H9 (cell line): ENCODE measurements around the gene PRDM5. TPM values are rescaled to one million over a fixed set of nuclear protein-coding genes. Genes with fewer than 3 reads are reported as not detected.

Experiments
- DNase-seq: peaks from one replicate; pipeline ENCODE4 v3.0.0-alpha.2; 2017
- H2AFZ ChIP-seq: one replicate; pipeline ENCODE4 v1.6.1; 2013; ENCODE audit warnings: mild to moderate bottlenecking, low read length, control low read depth, moderate library complexity
- H2AK5ac ChIP-seq: 2 replicates; pipeline ENCODE4 v1.6.1; 2013; ENCODE audit warnings: low read length, control low read depth, mixed read lengths; ENCODE audit not compliant: insufficient read length
- H2BK120ac ChIP-seq: one replicate; pipeline ENCODE4 v1.6.1; 2013; ENCODE audit warnings: low read depth, mild to moderate bottlenecking, low read length, control low read depth, inconsistent platforms; ENCODE audit not compliant: poor library complexity, severe bottlenecking
- H2BK12ac ChIP-seq: 2 replicates; pipeline ENCODE4 v1.6.1; 2013; ENCODE audit warnings: low read length, control low read depth, mixed read lengths, low read depth; ENCODE audit not compliant: insufficient read length
- H2BK15ac ChIP-seq: 2 replicates; pipeline ENCODE4 v1.6.1; 2013; ENCODE audit warnings: low read depth, low read length, control low read depth
- H2BK20ac ChIP-seq: one replicate; pipeline ENCODE4 v1.6.1; 2013; ENCODE audit warnings: low read depth, mild to moderate bottlenecking, low read length, control low read depth, inconsistent platforms; ENCODE audit not compliant: poor library complexity, severe bottlenecking
- H2BK5ac ChIP-seq: 2 replicates; pipeline ENCODE4 v1.6.1; 2013; ENCODE audit warnings: low read length, control low read depth, mixed read lengths; ENCODE audit not compliant: insufficient read length
- H3K14ac ChIP-seq: 2 replicates; pipeline ENCODE4 v1.6.1; 2013; ENCODE audit warnings: low read length, control low read depth; ENCODE audit not compliant: insufficient read depth
- H3K18ac ChIP-seq: 2 replicates; pipeline ENCODE4 v1.6.1; 2013; ENCODE audit warnings: low read depth, mild to moderate bottlenecking, mixed read lengths, low read length, control low read depth; ENCODE audit not compliant: insufficient read length
- H3K23ac ChIP-seq: 2 replicates; pipeline ENCODE4 v1.6.1; 2013; ENCODE audit warnings: low read length, control low read depth, mixed read lengths, low read depth; ENCODE audit not compliant: insufficient read length
- H3K23me2 ChIP-seq: 2 replicates; pipeline ENCODE4 v1.6.1; 2013; ENCODE audit warnings: low read depth, mild to moderate bottlenecking, mixed read lengths, low read length, control low read depth; ENCODE audit not compliant: insufficient read length, poor library complexity, severe bottlenecking
- H3K27ac ChIP-seq: 2 replicates; pipeline ENCODE4 v1.5.1; 2013; ENCODE audit warnings: low read length, control low read depth, mixed read lengths, low read depth; ENCODE audit not compliant: insufficient read length
- H3K27me3 ChIP-seq: 2 replicates; pipeline ENCODE4 v1.6.1; 2013; ENCODE audit warnings: low read length, control low read depth, inconsistent platforms; ENCODE audit not compliant: insufficient read depth
- H3K4ac ChIP-seq: 2 replicates; pipeline ENCODE4 v1.6.1; 2013; ENCODE audit warnings: low read depth, mild to moderate bottlenecking, control low read depth, inconsistent platforms, low read length, moderate library complexity
- H3K4me1 ChIP-seq: 2 replicates; pipeline ENCODE4 v1.6.1; 2013; ENCODE audit warnings: low read length, control low read depth, inconsistent platforms; ENCODE audit not compliant: insufficient read depth
- H3K4me2 ChIP-seq: 2 replicates; pipeline ENCODE4 v1.6.1; 2013; ENCODE audit warnings: low read length, control low read depth, mixed read lengths; ENCODE audit not compliant: insufficient read length, insufficient read depth
- H3K56ac ChIP-seq: 2 replicates; pipeline ENCODE4 v1.6.1; 2013; ENCODE audit warnings: low read depth, mild to moderate bottlenecking, mixed read lengths, low read length, control low read depth; ENCODE audit not compliant: insufficient read length
- H3K79me1 ChIP-seq: 2 replicates; pipeline ENCODE4 v1.6.1; 2013; ENCODE audit warnings: low read depth, mild to moderate bottlenecking, moderate library complexity, low read length, control low read depth, inconsistent platforms; ENCODE audit not compliant: insufficient read depth, poor library complexity, severe bottlenecking
- H3K79me2 ChIP-seq: 2 replicates; pipeline ENCODE4 v1.6.1; 2013; ENCODE audit warnings: low read length, control low read depth, inconsistent platforms; ENCODE audit not compliant: insufficient read depth
- H3K9ac ChIP-seq: 2 replicates; pipeline ENCODE4 v1.6.1; 2013; ENCODE audit warnings: low read length, control low read depth, mixed read lengths; ENCODE audit not compliant: insufficient read length; ENCODE audit errors: extremely low read depth
- H3K9me3 ChIP-seq: one replicate; pipeline ENCODE4 v1.6.1; 2013; ENCODE audit warnings: low read depth, low read length, inconsistent platforms; ENCODE audit not compliant: control insufficient read depth
- H3T11ph ChIP-seq: one replicate; pipeline ENCODE4 v1.6.1; 2013; ENCODE audit warnings: mild to moderate bottlenecking, low read length, control low read depth, inconsistent platforms
- H4K20me1 ChIP-seq: one replicate; pipeline ENCODE4 v1.6.1; 2013; ENCODE audit not compliant: control insufficient read depth, insufficient read length, insufficient read depth
- H4K5ac ChIP-seq: 2 replicates; pipeline ENCODE4 v1.6.1; 2013; ENCODE audit warnings: low read depth, mild to moderate bottlenecking, mixed read lengths, low read length, control low read depth; ENCODE audit not compliant: insufficient read length
- H4K8ac ChIP-seq: replicated peaks from 2 replicates; pipeline ENCODE4 v1.6.1; 2013; ENCODE audit warnings: low read length, control low read depth, mixed read lengths, low read depth; ENCODE audit not compliant: insufficient read length
- H4K91ac ChIP-seq: 2 replicates; pipeline ENCODE4 v1.6.1; 2013; ENCODE audit warnings: low read depth, mild to moderate bottlenecking, moderate library complexity, mixed read lengths, low read length, control low read depth; ENCODE audit not compliant: insufficient read length
- H3K27ac Mint-ChIP-seq, 3 experiments: 2 replicates in 2 of 3; 3 replicates in 1 of 3; pipeline ENCODE4 v1.8.0; 2020 to 2021; ENCODE audit warnings: mixed read lengths in 3 of 3, mild to moderate bottlenecking in 1 of 3, moderate library complexity in 1 of 3
- H3K27me3 Mint-ChIP-seq: 2 replicates; pipeline ENCODE4 v1.8.0; 2021; ENCODE audit warnings: low read depth, mild to moderate bottlenecking, moderate library complexity, mixed read lengths
- H3K36me3 Mint-ChIP-seq, 3 experiments: 2 replicates in 2 of 3; 3 replicates in 1 of 3; pipeline ENCODE4 v1.8.0; 2020 to 2021; ENCODE audit warnings: low read depth in 3 of 3, mixed read lengths in 3 of 3; ENCODE audit not compliant: insufficient read depth in 1 of 3
- H3K4me1 Mint-ChIP-seq, 2 experiments: 2 replicates each; pipeline ENCODE4 v1.8.0; 2020; ENCODE audit warnings: mixed read lengths in 2 of 2
- H3K4me3 Mint-ChIP-seq, 2 experiments: 2 replicates in 1 of 2; 3 replicates in 1 of 2; pipeline ENCODE4 v1.8.0; 2020 to 2021; ENCODE audit warnings: mild to moderate bottlenecking in 2 of 2, mixed read lengths in 2 of 2, moderate library complexity in 1 of 2
- H3K9me3 Mint-ChIP-seq, 2 experiments: 2 replicates in 1 of 2; 3 replicates in 1 of 2; pipeline ENCODE4 v1.8.0; 2020; ENCODE audit warnings: mild to moderate bottlenecking in 2 of 2, mixed read lengths in 2 of 2, moderate library complexity in 1 of 2
- CTCF ChIP-seq: fragments of 200-600 bp; sonication (generic); conservative IDR thresholded peaks from 3 replicates; pipeline ENCODE4 v1.8.0; 2021; ENCODE audit warnings: antibody characterized with exemption, mild to moderate bottlenecking
- WGBS: extraction: QIAGEN DNeasy Blood & Tissue Kit; methylation state at CpG from one replicate; pipeline ENCODE4 v1.1.7; 2013; ENCODE audit warnings: missing lambda C conversion rate, low lambda C conversion rate, mixed read lengths; ENCODE audit not compliant: insufficient read length; ENCODE audit errors: extremely low coverage; 5-methylcytosine and 5-hydroxymethylcytosine counted together
- total RNA-seq: library from RNA; stranded (reverse); gene quantifications from 2 replicates; pipeline ENCODE4 v1.2.1, GENCODE V29; 2021

Gene PRDM5
- total RNA-seq, 1 experiment from 2014 or later: 21.7 TPM

- Mint-ChIP-seq H3K4me3 (no peak overlapping the region), H3K4me1 (peaks cover 51 to 56% of the 10 kb centered on the region in 2 experiments)
- H3T11ph ChIP-seq: no peak overlapping the region
Observed at GRCh38 chr4:120918788-120919187, 3.7 kb downstream of the PRDM5 start.

More at GRCh38 chr4:120918788-120919187, 3.7 kb downstream of the PRDM5 start:
- H4K91ac ChIP-seq: no peak overlapping the region
- Mint-ChIP-seq H3K9me3 (no peaks in the 10 kb centered on the region), H3K36me3 (peaks cover 0 to 4% (median 0%) of the 10 kb centered on the region in 3 experiments; a peak in 3 of 7 replicates), H3K27me3 (no peaks in the 10 kb centered on the region), H3K27ac (peak overlapping the region; percentile 40 to 67 (median 58); a peak in 4 of 7 replicates)
- no peak overlapping the region for H2BK12ac ChIP-seq
- no peak overlapping the region for H3K4me2 ChIP-seq
- no peak overlapping the region for H2BK120ac ChIP-seq
- H3K27ac ChIP-seq: peak overlapping the region; percentile 7
- H2BK15ac ChIP-seq: no peak overlapping the region
- H3K9ac ChIP-seq: no peak overlapping the region
- TF ChIP-seq CTCF: no peak
- H3K4ac ChIP-seq: no peak overlapping the region
- H3K9me3 ChIP-seq: no peaks in the 10 kb centered on the region
- H2BK20ac ChIP-seq: no peak overlapping the region
- H3K18ac ChIP-seq: no peak overlapping the region
- WGBS: no CpG with 5 or more reads among the region's 2 CpGs
- no peak overlapping the region for H2BK5ac ChIP-seq
- peaks cover 3% of the 10 kb centered on the region for H3K79me1 ChIP-seq
- no peak overlapping the region for H3K14ac ChIP-seq
- H4K5ac ChIP-seq: no peak overlapping the region
- peaks cover 8% of the 10 kb centered on the region for H3K23me2 ChIP-seq
- no peak overlapping the region for H4K8ac ChIP-seq
- H3K56ac ChIP-seq: no peak overlapping the region
- no peaks in the 10 kb centered on the region for H3K27me3 ChIP-seq
- no peak overlapping the region for H2AFZ ChIP-seq
- no peak for DNase-seq
- H3K4me1 ChIP-seq: no peaks in the 10 kb centered on the region; the same call in 1 of the 2 replicates
- no peaks in the 10 kb centered on the region for H4K20me1 ChIP-seq
- peaks cover 4% of the 10 kb centered on the region; the same call in 1 of the 2 replicates for H3K79me2 ChIP-seq
- no peak overlapping the region for H3K23ac ChIP-seq
- no peak overlapping the region for H2AK5ac ChIP-seq
